GM18511 (cell line): ENCODE results near the gene RPS6KC1.
"Not testable (repeated sequence)": the region's sequence is repeated elsewhere in the genome, so short reads cannot be mapped to it uniquely, and the experiment has no call there.

Source experiments
- ATAC-seq: cut with Tn5 transposase; IDR thresholded peaks from one replicate; pipeline ENCODE4 v1.9.1; 2021; ENCODE audit warnings: mild to moderate bottlenecking, moderate library complexity; ENCODE audit not compliant: unreplicated experiment

Gene RPS6KC1

GRCh38 chr1:213051127-213051880, at the start of gene RPS6KC1:
Gene RPS6KC1, plus strand, starts transcription at chr1:213051241. Its CDS starts 164 bp downstream, at chr1:213051405.
- peak; percentile 98 for ATAC-seq

DNA sequence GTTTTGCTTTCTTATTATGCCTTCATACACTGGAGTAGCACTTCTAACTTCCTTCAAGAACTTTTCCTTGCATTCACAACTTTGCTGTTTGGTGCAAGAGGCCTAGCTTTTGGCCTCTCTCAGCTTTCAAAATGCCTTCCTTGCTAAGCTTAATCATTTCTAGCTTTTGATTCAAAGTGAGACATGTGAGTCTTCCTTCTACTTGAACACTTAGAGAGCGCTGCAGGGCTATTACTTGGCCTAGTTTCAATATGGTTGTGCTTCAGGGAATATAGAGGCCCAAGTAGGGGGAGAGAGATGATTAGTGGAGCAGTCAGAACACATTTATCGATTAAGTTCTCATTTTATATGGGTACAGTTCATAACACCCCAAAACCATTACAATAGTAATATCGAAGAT, 47.8 kb upstream of the RPS6KC1 start:
- peak; percentile 80 for ATAC-seq

DNA sequence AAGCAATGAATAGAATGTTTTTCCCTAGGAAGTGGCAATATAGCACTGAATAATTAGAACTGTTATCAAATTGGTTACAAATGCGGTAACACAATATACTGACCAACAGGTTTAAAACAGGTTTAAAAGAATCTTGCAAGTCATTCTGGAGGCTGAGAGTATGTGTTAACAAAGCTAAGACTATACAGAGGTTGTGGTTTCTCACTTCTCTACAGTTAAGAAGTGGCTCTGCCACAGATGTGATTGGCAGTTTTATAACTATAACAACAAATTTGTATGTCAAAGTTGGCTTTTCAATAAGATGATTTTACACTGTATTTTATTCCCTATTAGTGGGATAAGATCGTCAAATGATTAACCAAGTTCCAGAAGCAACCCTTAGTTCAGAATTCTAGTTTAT, 42.5 kb upstream of the RPS6KC1 start:
- ATAC-seq: peak; percentile 91

DNA sequence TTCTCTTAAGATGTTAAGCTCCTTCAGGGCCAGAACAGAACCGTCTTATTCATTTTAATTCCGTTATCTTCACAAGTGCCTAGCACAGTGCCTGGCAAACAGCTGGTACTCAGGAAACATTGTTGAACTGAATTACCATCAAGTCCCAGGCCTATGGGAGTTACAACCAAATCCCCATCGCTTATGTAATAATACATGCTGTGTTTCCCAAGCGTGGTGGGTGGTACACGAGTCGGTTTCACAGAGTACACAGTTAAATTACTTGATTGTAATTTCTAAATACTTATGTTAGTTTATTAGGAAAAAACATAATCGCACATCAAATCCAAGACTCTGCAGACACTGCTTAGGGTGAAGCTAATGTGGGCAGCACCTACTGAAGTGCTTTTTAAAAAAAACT, 36.4 kb upstream of the RPS6KC1 start:
- ATAC-seq: no peak

GRCh38 chr1:213015099-213016050, 35.7 kb upstream of the RPS6KC1 start, which contains the start of gene ANGEL2:
Gene ANGEL2, minus strand, starts transcription at chr1:213015867. Its CDS starts 196 bp downstream, at chr1:213015671.
- peak; percentile 93 for ATAC-seq

- no peak for ATAC-seq
Measured at GRCh38 chr1:213017447-213018273, 33.4 kb upstream of the RPS6KC1 start.

- ATAC-seq: no peak
Measured at GRCh38 chr1:213019450-213019849, 31.6 kb upstream of the RPS6KC1 start.

- no peak for ATAC-seq
Measured at GRCh38 chr1:213020016-213020415, 31.0 kb upstream of the RPS6KC1 start.

- ATAC-seq: not testable (repeated sequence)
Measured at GRCh38 chr1:213027024-213027423, 24.0 kb upstream of the RPS6KC1 start.

DNA sequence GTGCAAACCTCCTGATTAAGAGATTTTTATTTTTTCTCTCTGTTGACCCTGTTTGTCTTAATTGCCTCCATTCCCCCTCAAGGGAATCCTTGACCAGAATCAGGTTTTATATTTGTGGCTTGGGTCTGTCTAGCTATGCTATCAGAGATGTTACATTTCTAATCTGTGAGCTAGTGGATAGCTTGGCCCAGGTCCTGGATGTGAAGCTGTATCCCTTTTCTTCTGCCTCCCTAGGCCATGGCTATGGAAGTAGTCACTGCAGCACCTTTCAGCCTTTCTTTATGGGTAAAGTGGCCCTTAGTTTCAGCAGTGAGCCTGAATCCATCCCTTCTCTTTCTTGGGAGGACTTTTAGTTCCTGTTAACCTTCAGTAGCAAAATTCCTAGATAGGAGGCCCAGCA, 18.4 kb upstream of the RPS6KC1 start:
- ATAC-seq: no peak

DNA sequence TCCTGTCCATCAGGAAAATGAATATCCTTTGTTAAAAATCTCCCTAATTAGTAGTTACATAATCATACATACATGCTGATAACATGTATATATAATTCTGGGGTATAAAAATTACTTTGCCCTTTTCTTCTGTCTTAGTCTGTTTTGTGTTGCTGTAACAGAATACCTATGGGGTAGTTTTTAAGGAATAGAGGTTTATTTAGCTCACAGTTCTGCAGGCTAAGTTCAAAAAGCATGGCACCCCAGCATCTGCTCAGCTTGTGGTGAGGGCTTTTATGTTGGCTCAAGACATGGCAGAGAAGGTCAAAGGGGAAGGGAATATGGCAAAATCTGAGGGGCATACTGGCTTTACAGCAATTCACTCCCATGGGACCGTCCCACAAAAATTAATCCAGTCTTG, 16.3 kb upstream of the RPS6KC1 start:
- ATAC-seq: no peak

GRCh38 chr1:213035573-213035972, 15.5 kb upstream of the RPS6KC1 start:
- ATAC-seq: no peak

GRCh38 chr1:213041443-213041842, 9.6 kb upstream of the RPS6KC1 start:
- ATAC-seq: no peak

DNA sequence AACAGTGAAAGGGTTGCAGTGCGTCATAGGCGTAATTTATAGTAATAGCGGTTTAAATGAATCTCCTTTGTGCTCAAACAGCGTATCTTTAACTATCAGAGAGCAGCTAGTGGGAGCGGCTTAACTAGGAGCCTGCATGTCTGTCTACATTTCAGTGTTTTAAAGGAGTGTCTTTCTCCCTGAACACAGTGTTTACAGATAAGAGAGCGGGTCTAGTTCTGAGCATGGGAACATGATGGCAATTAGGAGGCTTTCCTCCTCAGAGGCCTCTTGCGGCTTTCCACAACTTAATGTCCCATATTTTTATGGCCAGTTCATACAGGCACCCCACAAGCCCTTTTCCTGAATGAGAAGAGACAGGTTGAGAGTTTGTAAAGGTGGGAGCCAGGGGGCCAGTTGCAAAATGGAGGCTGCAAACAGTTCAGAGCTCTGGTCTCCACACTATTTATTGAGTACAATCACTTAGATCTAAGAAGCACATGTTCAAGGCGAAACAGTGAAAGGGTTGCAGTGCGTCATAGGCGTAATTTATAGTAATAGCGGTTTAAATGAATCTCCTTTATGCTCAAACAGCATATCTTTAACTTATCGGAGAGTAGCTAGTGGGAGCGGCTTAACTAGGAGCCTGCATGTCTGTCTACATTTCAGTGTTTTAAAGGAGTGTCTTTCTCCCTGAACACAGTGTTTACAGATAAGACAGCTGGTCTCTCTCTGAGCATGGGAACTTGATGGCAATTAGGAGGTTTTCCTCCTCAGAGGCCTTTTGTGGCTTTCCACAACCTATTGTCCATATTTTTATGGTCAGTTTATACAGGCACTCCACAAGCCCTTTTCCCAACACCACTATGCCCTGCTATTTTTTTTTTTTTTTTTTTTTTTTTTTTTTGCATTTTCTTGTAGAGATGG, 5.5 kb upstream of the RPS6KC1 start:
- not testable (repeated sequence) for ATAC-seq

DNA sequence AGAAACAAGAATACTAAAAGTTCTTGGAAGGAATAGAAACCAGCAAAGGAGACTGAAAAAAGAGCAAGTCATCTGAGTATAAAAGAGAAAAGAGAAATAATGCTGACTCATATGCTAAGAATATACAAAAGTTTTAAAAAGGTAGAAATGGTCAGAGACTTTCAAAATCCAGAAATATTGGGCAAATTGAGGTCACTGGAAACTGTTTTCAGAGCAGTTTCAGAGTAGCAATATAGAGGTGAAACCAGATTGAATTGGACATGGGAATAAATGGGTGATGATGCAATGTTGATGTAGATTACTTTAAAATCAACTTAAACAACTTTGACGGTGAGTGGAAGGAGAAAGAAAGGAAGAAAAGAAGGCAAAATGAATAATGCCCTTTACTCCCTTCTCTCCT, 1.8 kb upstream of the RPS6KC1 start:
- no peak for ATAC-seq

GRCh38 chr1:213050745-213051126, 305 bp upstream of the RPS6KC1 start:
- peak; percentile 26 for ATAC-seq

DNA sequence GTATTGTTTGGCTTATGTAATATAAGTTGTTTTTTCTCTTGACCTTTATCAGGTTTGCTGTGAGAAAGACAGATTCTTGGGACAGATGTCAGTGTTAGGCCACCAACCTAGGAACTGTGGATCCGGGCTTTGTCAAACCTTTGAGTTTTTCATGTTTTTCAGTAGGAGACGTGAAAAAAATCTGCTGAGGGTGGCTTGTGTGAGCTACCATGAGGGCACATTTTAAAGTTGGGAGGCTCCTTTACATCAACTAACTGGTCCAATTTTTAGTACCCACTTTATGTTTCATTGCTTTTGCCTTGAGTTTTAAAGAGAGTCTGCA, 801 bp downstream of the RPS6KC1 start:
- ATAC-seq: no peak

GRCh38 chr1:213053455-213053854, 2.4 kb downstream of the RPS6KC1 start:
- no peak for ATAC-seq

DNA sequence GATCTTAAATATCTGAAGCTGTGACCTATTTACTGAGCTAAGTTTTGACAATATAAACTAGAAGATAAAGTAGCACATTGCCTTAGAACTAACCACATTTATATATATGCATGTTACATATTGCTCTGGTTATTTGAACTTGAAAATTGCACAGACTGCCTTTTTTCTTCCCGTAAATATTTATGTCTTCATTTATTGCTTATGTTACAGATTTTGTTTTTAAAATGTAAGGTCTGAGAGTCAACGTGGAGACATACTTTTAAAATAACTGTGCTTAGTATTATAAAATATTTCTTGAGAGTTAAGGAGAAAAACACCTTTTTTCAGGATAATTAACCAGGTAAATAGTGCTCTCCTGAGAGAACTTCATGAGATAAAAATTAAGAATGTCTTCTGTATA, 3.1 kb downstream of the RPS6KC1 start:
- no peak for ATAC-seq
